HUES64 (cell line): Measurements from ENCODE around the gene PPM1E.
"Not testable (repeated sequence)": the region's sequence is repeated elsewhere in the genome, so short reads cannot be mapped to it uniquely, and the experiment has no call there.

Source experiments
- H3K27ac ChIP-seq: 2 replicates; pipeline ENCODE4 v1.7.0; 2013; ENCODE audit warnings: low read depth, low read length, inconsistent platforms
- H3K27me3 ChIP-seq: 2 replicates; pipeline ENCODE4 v1.6.1; 2013; ENCODE audit warnings: mild to moderate bottlenecking, low read length; ENCODE audit not compliant: insufficient read depth
- H3K36me3 ChIP-seq: 2 replicates; pipeline ENCODE4 v1.6.1; 2013; ENCODE audit warnings: mild to moderate bottlenecking, low read length; ENCODE audit not compliant: insufficient read depth
- H3K4me1 ChIP-seq: 2 replicates; pipeline ENCODE4 v1.6.1; 2013; ENCODE audit warnings: mild to moderate bottlenecking, low read length, moderate library complexity; ENCODE audit not compliant: insufficient read depth
- H3K4me3 ChIP-seq: 2 replicates; pipeline ENCODE4 v1.5.1; 2013; ENCODE audit warnings: mild to moderate bottlenecking, low read length, moderate library complexity
- H3K9ac ChIP-seq: 2 replicates; pipeline ENCODE4 v1.6.1; 2013; ENCODE audit warnings: mild to moderate bottlenecking, low read depth, low read length
- H3K9me3 ChIP-seq: 2 replicates; pipeline ENCODE4 v1.6.1; 2013; ENCODE audit warnings: low read depth, low read length; ENCODE audit not compliant: insufficient read depth
- WGBS: fragments of 150-250, 120-280 bp; methylation state at CpG from one replicate; pipeline ENCODE4 v1.1.7; 2013; ENCODE audit warnings: missing lambda C conversion rate; 5-methylcytosine and 5-hydroxymethylcytosine counted together

Gene PPM1E

DNA sequence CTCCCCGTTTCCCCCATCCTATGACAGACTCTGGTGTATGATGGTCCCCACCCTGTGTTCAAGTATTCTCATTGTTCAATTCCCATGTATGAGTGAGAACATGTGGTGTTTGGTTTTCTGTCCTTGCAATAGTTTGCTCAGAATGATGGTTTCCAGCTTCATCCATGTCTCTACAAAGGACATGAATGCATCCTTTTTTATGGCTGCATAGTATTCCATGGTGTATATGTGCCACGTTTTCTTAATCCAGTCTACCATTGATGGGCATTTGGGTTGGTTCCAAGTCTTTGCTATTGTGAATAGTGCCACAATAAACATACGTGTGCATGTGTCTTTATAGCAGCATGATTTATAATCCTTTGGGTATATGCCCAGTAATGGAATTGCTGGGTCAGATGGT, 90.8 kb downstream of the PPM1E start:
- not testable (repeated sequence) for H3K4me1 ChIP-seq, H3K9ac ChIP-seq, H3K27ac ChIP-seq, H3K9me3 ChIP-seq, H3K4me3 ChIP-seq, H3K36me3 ChIP-seq, H3K27me3 ChIP-seq
- WGBS, result 100% methylated on average over 2 of the region's 3 CpGs

DNA sequence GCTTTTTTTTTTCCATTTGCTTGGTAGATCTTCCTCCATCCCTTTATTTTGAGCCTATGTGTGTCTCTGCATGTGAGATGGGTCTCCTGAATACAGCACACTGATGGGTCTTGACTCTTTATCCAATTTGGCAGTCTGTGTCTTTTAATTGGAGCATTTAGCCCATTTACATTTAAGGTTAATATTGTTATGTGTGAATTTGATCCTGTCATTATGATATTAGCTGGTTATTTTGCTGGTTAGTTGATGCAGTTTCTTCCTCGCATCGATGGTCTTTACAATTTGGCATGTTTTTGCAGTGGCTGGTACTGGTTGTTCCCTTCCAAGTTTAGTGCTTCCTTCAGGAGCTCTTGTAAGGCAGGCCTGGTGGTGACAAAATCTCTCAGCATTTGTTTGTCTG, 94.5 kb downstream of the PPM1E start:
- 100% methylated on average over 2 of the region's 2 CpGs for WGBS

DNA sequence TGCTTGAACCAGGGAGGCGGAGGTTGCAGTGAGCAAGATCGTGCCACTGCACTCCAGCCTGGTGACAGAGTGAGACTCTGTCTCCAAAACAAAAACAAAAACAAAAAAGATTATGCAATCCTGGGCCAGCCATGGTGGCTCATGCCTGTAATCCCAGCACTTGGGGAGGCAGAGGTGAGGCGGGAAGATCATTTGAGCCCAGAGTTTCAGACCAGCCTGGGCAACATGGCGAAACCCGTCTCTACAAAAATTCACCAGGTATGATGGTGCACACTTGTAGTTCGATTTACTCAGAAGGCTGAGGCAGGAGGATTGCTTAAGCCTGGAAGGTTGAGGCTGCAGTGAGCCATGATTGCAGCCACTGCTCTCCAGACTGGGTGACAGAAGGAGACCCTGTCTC, 109.6 kb downstream of the PPM1E start:
- Histone ChIP-seq H3K27ac (no peak overlapping the region; the same call in 1 of the 2 replicates), H3K4me1 (peaks cover 8% of the 10 kb centered on the region), H3K4me3 (no peak overlapping the region), H3K9ac (no peak overlapping the region), H3K27me3 (no peaks in the 10 kb centered on the region), H3K36me3 (no peaks in the 10 kb centered on the region), H3K9me3 (no peaks in the 10 kb centered on the region)
- WGBS, result 92% methylated on average over 6 of the region's 6 CpGs

More for the DNA sequence above, 94.5 kb downstream of the PPM1E start:
- H3K4me1 ChIP-seq, H3K27ac ChIP-seq, H3K9me3 ChIP-seq, H3K27me3 ChIP-seq, H3K4me3 ChIP-seq, H3K36me3 ChIP-seq, H3K9ac ChIP-seq: not testable (repeated sequence)

DNA sequence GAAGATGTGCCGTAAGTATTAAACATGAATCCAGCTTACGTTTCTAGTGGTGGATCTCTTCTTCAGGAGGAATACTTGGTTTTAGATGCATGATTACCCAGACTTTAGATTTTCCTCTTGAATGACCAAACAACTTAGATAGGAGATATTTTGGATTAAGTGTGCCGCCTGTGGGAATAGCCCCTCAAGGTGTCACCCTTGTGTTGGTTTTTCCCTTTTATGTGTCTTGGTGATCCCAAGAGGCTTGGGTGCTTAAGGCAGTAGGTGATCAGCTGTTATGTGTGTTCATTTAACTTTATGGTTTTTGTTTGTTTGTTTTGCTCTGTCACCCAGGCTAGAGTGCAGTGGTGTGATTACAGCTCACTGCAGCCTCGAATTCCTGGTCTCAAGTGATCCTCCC, 115.1 kb downstream of the PPM1E start:
- no peak overlapping the region for H3K4me3 ChIP-seq
- no peaks in the 10 kb centered on the region for H3K9me3 ChIP-seq

DNA sequence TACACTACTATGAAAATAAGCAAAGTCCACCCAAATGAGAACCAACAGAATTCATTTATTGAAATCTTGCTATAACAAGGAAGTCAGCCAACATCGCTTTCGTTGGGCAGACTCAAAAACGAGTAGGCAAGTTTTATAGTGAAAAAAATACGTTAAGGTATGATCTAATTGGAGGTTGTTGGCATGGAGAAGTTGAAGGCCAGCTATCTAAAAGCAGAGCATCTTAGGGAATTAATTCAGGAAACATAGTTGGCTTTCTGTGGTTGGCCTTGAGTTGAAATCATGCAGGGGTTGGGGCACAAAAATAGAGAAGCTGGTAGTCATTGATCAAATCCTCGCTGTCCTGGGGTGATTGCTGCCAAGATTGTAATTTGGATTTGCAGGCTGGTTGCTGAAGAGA, 118.3 kb downstream of the PPM1E start:
- WGBS, result 89% methylated on average over 5 of the region's 5 CpGs
- Histone ChIP-seq H3K27me3 (no peaks in the 10 kb centered on the region), H3K36me3 (no peaks in the 10 kb centered on the region), H3K9ac (no peak overlapping the region), H3K9me3 (no peaks in the 10 kb centered on the region), H3K4me1 (no peaks in the 10 kb centered on the region), H3K4me3 (no peak overlapping the region), H3K27ac (no peak overlapping the region)

More for the DNA sequence above, 115.1 kb downstream of the PPM1E start:
- H3K27me3 ChIP-seq, result no peaks in the 10 kb centered on the region
- WGBS, result 86% methylated on average over 4 of the region's 4 CpGs
- H3K36me3 ChIP-seq, result no peaks in the 10 kb centered on the region
- H3K9ac ChIP-seq, result no peak overlapping the region
- H3K27ac ChIP-seq, result no peak overlapping the region
- peaks cover 4% of the 10 kb centered on the region for H3K4me1 ChIP-seq

DNA sequence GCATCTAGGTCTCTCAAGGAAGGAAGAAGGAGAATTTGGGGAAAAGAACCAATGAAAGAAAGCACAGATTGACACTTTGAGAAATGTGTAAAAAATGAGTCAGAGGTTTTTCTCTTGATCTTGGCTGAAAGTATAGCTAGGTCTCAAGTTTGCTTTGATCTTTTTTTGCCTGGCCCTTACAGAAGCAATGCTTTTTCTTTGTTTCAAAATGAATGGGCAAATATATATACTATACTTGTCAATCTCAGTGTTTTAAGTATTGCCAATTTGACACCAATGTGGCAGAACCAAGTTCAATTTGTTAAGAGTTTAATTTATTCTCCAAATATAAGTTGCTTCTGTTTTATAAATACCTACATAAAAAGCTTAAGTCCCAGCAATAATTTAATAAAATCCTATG, 119.6 kb downstream of the PPM1E start:
- H3K4me1 ChIP-seq, result no peaks in the 10 kb centered on the region
- H3K9ac ChIP-seq, result no peak overlapping the region
- H3K27ac ChIP-seq, result no peak overlapping the region
- no peaks in the 10 kb centered on the region for H3K27me3 ChIP-seq
- no peaks in the 10 kb centered on the region for H3K36me3 ChIP-seq
- H3K9me3 ChIP-seq, result no peaks in the 10 kb centered on the region
- H3K4me3 ChIP-seq, result no peak overlapping the region

DNA sequence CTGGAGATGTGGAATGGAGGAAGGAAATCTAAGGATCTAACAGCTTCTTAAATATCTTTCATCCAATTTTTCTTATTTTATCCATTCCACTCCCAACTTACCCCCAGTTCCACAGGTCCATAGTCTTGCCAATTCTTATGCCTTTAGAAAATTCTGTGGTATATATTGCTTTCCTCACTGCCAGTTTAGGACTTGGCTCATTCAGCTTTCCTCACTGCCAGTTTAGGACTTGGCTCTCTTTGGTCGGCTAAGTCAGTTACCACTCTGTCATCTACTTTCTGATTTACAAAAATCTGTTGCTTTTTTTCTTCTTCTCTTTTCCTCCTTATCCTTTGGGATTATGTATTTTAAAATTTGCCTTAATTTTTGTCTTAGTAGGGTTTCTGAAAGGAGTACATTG, 128.5 kb downstream of the PPM1E start:
- 84% methylated on average over 1 of the region's 1 CpG for WGBS

DNA sequence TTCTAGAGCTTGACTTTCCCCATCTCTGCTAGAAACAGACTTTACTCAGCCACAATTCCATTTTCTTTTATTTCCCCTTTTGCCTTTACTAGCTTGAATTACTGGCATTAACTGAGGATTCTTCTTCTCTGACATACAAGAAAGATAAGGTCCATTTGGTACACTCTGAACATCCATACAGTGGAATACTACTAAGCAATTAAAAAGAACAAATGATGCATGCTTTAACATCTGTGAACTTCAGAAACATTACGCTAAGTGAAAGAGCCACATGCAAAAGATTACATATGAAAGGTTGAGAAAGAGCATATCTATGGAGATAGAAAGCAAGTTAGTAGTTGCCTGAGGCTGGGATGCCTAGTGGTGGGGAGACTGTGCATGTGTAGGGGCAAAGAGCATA, 130.9 kb downstream of the PPM1E start:
- peaks cover 8% of the 10 kb centered on the region; the same call in 1 of the 2 replicates for H3K9me3 ChIP-seq
- 92% methylated on average over 1 of the region's 1 CpG for WGBS
- no peak overlapping the region for H3K9ac ChIP-seq
- no peaks in the 10 kb centered on the region for H3K4me1 ChIP-seq
- no peak overlapping the region for H3K4me3 ChIP-seq
- H3K27ac ChIP-seq, result no peak overlapping the region
- H3K27me3 ChIP-seq, result no peaks in the 10 kb centered on the region
- no peaks in the 10 kb centered on the region for H3K36me3 ChIP-seq

More for the DNA sequence above, 128.5 kb downstream of the PPM1E start:
- no peak overlapping the region for H3K27ac ChIP-seq
- H3K4me1 ChIP-seq, result no peaks in the 10 kb centered on the region
- H3K36me3 ChIP-seq, result no peaks in the 10 kb centered on the region
- H3K4me3 ChIP-seq, result no peak overlapping the region
- H3K27me3 ChIP-seq, result no peaks in the 10 kb centered on the region
- H3K9me3 ChIP-seq, result no peaks in the 10 kb centered on the region
- no peak overlapping the region for H3K9ac ChIP-seq

DNA sequence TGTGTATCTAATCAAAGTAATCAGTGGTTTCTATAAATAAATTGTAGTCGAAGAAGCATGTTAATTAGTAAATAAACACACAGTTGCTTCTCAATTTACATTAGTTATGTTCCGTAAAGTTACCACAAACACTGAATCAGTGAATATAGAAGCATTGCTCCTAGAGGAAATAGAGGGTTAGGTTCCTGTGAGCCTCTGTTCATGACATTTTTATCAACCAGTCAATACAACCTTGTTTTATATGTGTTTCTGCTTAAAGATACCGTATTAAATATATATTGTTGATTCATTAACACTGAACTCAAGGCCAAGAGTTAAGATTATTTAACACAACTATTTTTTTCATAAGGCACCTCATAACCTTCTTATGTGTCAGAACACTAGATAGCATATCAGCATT, 134.3 kb downstream of the PPM1E start:
- Histone ChIP-seq H3K36me3 (no peaks in the 10 kb centered on the region), H3K9me3 (peaks cover 10% of the 10 kb centered on the region; the same call in 1 of the 2 replicates)
- no CpG with 5 or more reads among the region's 3 CpGs for WGBS

DNA sequence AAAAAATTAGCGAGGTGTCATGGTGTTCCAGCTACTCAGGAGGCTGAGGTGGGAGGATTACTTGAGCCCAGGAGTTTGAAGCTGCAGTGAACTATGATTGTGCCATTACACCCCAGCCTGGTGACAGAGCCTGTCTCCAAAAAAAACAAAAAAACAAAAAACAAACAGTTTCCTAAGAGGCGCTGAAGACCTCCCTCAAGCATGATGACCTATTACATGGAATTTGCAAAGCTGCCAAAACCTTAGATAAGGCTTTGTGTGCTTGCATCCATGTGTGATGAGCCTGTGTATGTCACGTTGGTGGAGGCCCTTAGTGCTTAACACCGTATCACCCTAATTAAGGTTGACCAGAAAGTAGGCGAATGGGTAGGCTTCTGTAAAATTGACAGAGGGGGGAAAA, 143.5 kb downstream of the PPM1E start:
- 94% methylated on average over 5 of the region's 5 CpGs for WGBS
- Histone ChIP-seq H3K9me3 (peaks cover 9% of the 10 kb centered on the region; the same call in 1 of the 2 replicates), H3K27me3 (no peaks in the 10 kb centered on the region)

More for the DNA sequence above, 134.3 kb downstream of the PPM1E start:
- Histone ChIP-seq H3K27me3 (no peaks in the 10 kb centered on the region), H3K4me1 (no peaks in the 10 kb centered on the region), H3K27ac (no peak overlapping the region), H3K4me3 (no peak overlapping the region), H3K9ac (no peak overlapping the region)

DNA sequence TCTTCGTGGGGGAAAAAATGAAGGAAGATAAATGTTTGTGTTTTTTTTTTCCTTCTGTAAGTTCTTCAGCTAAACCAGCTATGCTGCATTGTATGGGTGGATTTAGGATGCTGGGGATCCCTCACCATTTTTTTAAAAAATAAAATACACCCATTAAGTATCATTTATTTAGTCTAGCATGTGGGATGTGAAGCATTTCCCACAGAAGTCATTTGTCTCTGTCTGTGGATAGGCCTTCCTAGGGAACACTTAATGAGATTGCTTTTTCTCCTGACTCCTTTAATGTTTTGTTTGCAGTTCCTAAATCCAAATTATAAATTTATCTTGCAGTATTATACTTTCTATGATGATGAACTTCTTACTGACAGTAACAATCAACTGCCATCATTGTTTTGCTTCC, 146.7 kb downstream of the PPM1E start:
- Histone ChIP-seq H3K27me3 (no peaks in the 10 kb centered on the region), H3K36me3 (no peaks in the 10 kb centered on the region), H3K4me3 (no peak overlapping the region), H3K4me1 (no peaks in the 10 kb centered on the region), H3K9ac (no peak overlapping the region), H3K27ac (no peak overlapping the region), H3K9me3 (peaks cover 16% of the 10 kb centered on the region)
- WGBS, result 89% methylated on average over 1 of the region's 1 CpG

More for the DNA sequence above, 143.5 kb downstream of the PPM1E start:
- H3K4me3 ChIP-seq, result no peak overlapping the region
- H3K27ac ChIP-seq, result no peak overlapping the region
- no peak overlapping the region for H3K9ac ChIP-seq
- no peaks in the 10 kb centered on the region for H3K36me3 ChIP-seq
- H3K4me1 ChIP-seq, result no peaks in the 10 kb centered on the region

DNA sequence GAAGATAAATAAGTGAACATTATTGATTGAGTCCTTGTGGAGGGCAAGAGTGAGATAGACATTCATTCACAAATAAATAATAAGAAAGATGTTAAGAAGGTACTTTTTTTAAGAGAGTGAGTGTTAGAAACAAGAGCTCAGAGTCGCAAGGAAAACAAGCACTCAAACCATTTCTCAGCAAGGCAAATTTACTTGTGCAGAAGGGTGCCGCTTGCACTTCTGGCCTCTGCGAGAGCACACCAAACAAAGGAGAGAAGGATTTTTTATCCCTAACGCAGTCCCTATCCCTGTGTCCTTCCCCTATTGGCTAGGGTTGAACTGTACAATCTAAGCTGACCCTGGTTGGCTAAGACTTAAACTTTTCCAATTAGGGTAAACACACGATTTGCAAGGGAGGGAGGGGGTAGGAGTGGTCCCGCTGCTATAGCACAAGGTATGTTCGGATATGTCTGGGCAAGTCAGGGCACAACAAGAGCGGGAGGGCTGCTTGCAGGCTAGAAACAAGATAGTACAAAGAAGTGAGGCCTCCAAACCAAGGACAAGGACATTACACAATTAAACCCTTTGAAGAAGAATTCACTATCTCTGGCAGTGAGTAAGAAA, 156.2 kb downstream of the PPM1E start:
- 95% methylated on average over 8 of the region's 8 CpGs for WGBS
- no peaks in the 10 kb centered on the region for H3K36me3 ChIP-seq
- H3K9me3 ChIP-seq, result peaks cover 27% of the 10 kb centered on the region
- H3K9ac ChIP-seq, result no peak overlapping the region
- H3K27ac ChIP-seq, result no peak overlapping the region
- no peaks in the 10 kb centered on the region for H3K4me1 ChIP-seq
- no peaks in the 10 kb centered on the region for H3K27me3 ChIP-seq
- H3K4me3 ChIP-seq, result no peak overlapping the region
